Measurements from ENCODE around the gene MOXD1. TPM values are rescaled to one million over a fixed set of nuclear protein-coding genes. Genes with fewer than 3 reads are reported as not detected.
A peak's percentile ranks its signal among the peaks of the same experiment; 100 is the strongest.

MOXD1 gene
- total RNA-seq, 1 donor from 2014 or later = 8.0 TPM

DNA sequence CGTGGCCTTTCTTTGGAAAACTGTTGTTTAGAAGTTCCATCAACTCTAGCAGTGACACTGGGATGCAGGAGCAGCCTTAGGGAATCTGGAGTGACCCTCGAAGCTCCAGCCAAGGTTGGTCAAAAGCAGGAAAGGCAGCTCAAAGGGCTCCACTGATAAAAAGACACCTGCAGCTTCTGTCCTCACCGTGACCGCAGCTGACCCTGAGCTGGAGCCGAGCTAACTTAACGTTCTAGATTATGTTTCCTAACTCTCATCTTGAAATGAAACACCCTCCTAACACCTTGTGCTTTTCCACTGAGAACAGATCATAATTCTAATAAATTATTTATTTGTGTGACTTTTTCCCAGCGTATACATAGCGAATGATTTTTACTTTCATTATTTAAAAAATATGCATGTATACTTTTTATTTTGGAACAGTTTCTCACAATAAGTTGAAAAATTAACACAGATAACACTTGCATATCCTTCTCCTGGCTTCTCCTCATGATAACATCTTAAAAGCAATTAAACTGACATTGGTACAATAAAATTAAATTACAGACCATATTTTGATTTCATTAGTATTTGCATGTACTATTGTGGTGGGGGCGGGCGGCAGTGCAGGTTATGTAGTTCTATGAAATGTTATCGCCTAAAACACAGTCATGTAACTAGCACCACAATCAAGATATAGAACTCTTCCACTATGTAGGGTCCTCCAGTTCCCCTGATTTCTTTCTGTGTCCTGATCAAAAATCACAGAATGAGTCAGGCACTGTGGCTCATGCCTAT lies 116.1 kb downstream of the MOXD1 start:
- H3K4me3 Mint-ChIP-seq (ENCODE audit: unreplicated experiment) = no peak overlapping the region
- no peak for DNase-seq (ENCODE audit: extremely low spot score, unreplicated experiment)
- no peaks in the 10 kb centered on the region for H3K4me1 Mint-ChIP-seq (ENCODE audit: unreplicated experiment)
- H3K27me3 Mint-ChIP-seq (ENCODE audit: unreplicated experiment) = no peaks in the 10 kb centered on the region
- TF ChIP-seq, protein P1, sequence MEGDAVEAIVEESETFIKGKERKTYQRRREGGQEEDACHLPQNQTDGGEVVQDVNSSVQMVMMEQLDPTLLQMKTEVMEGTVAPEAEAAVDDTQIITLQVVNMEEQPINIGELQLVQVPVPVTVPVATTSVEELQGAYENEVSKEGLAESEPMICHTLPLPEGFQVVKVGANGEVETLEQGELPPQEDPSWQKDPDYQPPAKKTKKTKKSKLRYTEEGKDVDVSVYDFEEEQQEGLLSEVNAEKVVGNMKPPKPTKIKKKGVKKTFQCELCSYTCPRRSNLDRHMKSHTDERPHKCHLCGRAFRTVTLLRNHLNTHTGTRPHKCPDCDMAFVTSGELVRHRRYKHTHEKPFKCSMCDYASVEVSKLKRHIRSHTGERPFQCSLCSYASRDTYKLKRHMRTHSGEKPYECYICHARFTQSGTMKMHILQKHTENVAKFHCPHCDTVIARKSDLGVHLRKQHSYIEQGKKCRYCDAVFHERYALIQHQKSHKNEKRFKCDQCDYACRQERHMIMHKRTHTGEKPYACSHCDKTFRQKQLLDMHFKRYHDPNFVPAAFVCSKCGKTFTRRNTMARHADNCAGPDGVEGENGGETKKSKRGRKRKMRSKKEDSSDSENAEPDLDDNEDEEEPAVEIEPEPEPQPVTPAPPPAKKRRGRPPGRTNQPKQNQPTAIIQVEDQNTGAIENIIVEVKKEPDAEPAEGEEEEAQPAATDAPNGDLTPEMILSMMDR (IDR thresholded peaks at IDR 0.05) = no peak
- H3K27ac Mint-ChIP-seq (ENCODE audit: unreplicated experiment) = no peak overlapping the region
- no peaks in the 10 kb centered on the region for H3K36me3 Mint-ChIP-seq (ENCODE audit: unreplicated experiment)
- no peaks in the 10 kb centered on the region for H3K9me3 Mint-ChIP-seq (ENCODE audit: unreplicated experiment)

DNA sequence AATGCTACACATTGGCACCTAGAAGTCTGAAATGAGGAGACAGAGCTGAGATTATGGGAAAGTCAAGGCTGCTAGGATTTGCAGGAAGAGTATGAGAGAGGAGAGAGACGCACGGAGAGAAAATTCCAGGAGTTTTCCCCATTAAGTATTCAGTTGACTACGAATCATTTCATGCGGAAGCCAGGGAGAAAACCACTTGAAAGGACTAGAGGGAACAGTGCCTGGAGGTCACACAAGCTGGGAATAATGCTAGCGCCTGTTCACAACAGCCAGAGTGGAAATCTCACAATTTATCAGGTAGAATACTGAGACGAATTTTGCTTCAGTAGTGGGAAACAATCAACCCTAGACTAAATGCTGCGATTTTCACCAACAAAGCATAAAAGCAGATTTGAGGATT lies 118.6 kb downstream of the MOXD1 start:
- Mint-ChIP-seq H3K27ac (ENCODE audit: unreplicated experiment) (no peak overlapping the region), H3K27me3 (ENCODE audit: unreplicated experiment) (no peaks in the 10 kb centered on the region), H3K4me1 (ENCODE audit: unreplicated experiment) (peaks cover 2% of the 10 kb centered on the region), H3K36me3 (ENCODE audit: unreplicated experiment) (no peaks in the 10 kb centered on the region), H3K9me3 (ENCODE audit: unreplicated experiment) (no peaks in the 10 kb centered on the region), H3K4me3 (ENCODE audit: unreplicated experiment) (no peak overlapping the region)
- TF ChIP-seq, protein P1 (IDR thresholded peaks at IDR 0.05) = no peak
- DNase-seq (ENCODE audit: extremely low spot score, unreplicated experiment) = no peak

DNA sequence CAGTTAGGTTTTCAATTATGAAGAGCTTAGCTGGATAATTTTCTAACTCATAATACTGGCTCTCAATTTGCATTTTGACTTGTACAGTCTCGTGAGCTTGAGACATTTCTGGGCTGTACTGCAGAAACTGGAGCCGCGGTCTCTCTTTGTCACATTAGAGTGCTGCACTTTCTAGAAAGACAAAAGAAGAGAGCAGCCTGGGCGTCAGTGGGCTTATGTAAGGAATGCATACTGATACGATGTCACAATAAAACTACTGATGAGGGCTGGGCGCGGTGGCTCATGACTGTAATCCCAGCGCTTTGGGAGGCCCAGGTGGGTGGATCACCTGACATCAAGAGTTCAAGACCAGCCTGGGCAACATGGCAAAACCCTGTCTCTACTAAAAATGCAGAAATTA lies 120.8 kb downstream of the MOXD1 start:
- peaks cover 15% of the 10 kb centered on the region for H3K4me1 Mint-ChIP-seq (ENCODE audit: unreplicated experiment)
- H3K27me3 Mint-ChIP-seq (ENCODE audit: unreplicated experiment) = no peaks in the 10 kb centered on the region
- no peak overlapping the region for H3K4me3 Mint-ChIP-seq (ENCODE audit: unreplicated experiment)
- H3K36me3 Mint-ChIP-seq (ENCODE audit: unreplicated experiment) = no peaks in the 10 kb centered on the region
- TF ChIP-seq, protein P1 (IDR thresholded peaks at IDR 0.05) = no peak
- no peak for DNase-seq (ENCODE audit: extremely low spot score, unreplicated experiment)
- no peaks in the 10 kb centered on the region for H3K9me3 Mint-ChIP-seq (ENCODE audit: unreplicated experiment)
- no peak overlapping the region for H3K27ac Mint-ChIP-seq (ENCODE audit: unreplicated experiment)

DNA sequence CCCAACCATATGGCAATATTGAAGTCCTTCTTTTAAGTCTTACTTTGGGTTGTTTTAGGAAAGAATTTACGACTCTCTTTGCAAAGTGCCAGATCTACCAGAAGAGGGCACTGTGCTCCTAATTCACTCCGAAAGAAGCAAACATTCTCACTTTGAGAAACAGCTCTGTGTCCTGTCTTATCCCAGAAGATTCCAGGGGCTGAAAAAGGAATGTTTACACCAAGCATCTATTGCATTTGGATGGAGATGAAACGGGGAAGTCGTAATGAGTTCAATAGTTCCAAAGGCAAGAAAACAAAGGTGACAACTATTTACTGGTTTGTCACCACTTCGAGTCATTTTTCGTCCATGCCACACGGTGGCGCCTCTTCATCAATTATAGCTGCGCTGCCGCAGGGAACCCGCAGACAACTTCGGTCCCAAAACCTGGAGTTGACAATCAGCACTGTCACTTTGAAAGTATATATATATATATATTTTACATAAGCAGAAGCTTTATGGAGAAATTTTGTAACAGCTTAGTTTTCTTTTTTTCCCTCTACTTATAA lies 121.6 kb downstream of the MOXD1 start:
- TF ChIP-seq, protein P1 (IDR thresholded peaks at IDR 0.05) = peak; percentile 97
- H3K27ac Mint-ChIP-seq (ENCODE audit: unreplicated experiment) = peak overlapping the region; percentile 50
- H3K4me3 Mint-ChIP-seq (ENCODE audit: unreplicated experiment) = peak overlapping the region; percentile 85
- DNase-seq (ENCODE audit: extremely low spot score, unreplicated experiment) = peak; percentile 87
- H3K36me3 Mint-ChIP-seq (ENCODE audit: unreplicated experiment) = no peaks in the 10 kb centered on the region
- no peaks in the 10 kb centered on the region for H3K9me3 Mint-ChIP-seq (ENCODE audit: unreplicated experiment)
- H3K4me1 Mint-ChIP-seq (ENCODE audit: unreplicated experiment) = peaks cover 23% of the 10 kb centered on the region
- no peaks in the 10 kb centered on the region for H3K27me3 Mint-ChIP-seq (ENCODE audit: unreplicated experiment)
